ENCODE data around the gene PTEN.

PTEN gene

DNA sequence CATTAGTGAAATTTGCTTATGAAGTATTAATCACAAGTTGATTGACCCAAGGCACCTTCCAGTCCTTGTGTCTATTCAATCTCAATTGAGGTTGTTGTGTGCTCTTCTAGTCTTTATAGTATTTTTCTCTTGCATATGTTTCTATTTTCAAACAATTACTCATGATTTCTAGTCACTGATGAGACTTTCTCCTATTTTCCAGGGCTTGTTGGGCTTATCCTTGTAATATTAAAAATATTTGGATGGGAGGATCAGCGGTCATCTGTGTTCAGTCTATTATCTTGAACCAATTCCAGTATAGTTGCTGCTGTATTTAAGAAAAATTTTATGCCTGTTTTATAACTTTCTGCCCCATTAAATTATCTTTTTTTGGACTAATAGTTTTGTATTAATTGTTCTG is 154.4 kb downstream of the PTEN start:
- no peaks in the 10 kb centered on the region for H3K27me3 ChIP-seq (ENCODE audit: insufficient read depth, insufficient read length)
- H3K9me3 ChIP-seq (ENCODE audit: insufficient read depth, low read length), result no peaks in the 10 kb centered on the region
- H3K36me3 ChIP-seq (ENCODE audit: insufficient read depth, insufficient read length, low read length), result no peaks in the 10 kb centered on the region
- TF ChIP-seq YY1 (IDR thresholded peaks at IDR 0.05; ENCODE audit: insufficient read depth, insufficient read length) (no peak), ZNF274 (IDR thresholded peaks at IDR 0.05; ENCODE audit: low read depth, low read length) (no peak), SUZ12 (IDR thresholded peaks at IDR 0.05; ENCODE audit: extremely low read depth, insufficient read depth, insufficient read length) (no peak)
- no peak for DNase-seq (ENCODE audit: low read depth, low spot score)
- no peaks in the 10 kb centered on the region for H3K4me1 ChIP-seq (ENCODE audit: insufficient read depth, insufficient read length)
- no peak overlapping the region for H3K9ac ChIP-seq (ENCODE audit: insufficient read length, low read depth)
- H3K4me3 ChIP-seq (ENCODE audit: insufficient read length, low read depth), result no peak overlapping the region

DNA sequence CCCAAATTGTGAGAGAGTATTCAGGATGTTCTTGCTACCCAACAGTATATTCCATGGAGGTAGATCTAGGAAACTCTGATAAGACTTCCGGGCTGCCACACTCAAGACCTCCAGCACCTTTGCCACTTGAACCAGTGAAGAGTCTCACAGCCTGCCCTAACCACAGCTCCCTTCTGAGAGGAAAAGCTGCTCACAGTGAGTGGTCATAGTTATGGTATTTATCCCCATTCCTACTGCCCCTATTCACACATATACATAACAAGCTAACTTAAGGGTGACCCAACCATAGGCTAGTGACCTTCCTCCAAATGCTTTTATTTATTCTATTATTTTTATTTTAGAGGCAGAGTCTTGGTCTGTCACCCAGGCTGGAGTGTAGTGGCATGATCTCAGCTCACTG is 156.3 kb downstream of the PTEN start:
- no peak for DNase-seq (ENCODE audit: low read depth, low spot score)
- H3K27me3 ChIP-seq (ENCODE audit: insufficient read depth, insufficient read length), result no peaks in the 10 kb centered on the region
- no peak overlapping the region for H3K4me3 ChIP-seq (ENCODE audit: insufficient read length, low read depth)
- H3K9me3 ChIP-seq (ENCODE audit: insufficient read depth, low read length), result no peaks in the 10 kb centered on the region
- H3K36me3 ChIP-seq (ENCODE audit: insufficient read depth, insufficient read length, low read length), result no peaks in the 10 kb centered on the region
- H3K4me1 ChIP-seq (ENCODE audit: insufficient read depth, insufficient read length), result no peaks in the 10 kb centered on the region
- H3K9ac ChIP-seq (ENCODE audit: insufficient read length, low read depth), result no peak overlapping the region
- TF ChIP-seq SUZ12 (IDR thresholded peaks at IDR 0.05; ENCODE audit: extremely low read depth, insufficient read depth, insufficient read length) (no peak), YY1 (IDR thresholded peaks at IDR 0.05; ENCODE audit: insufficient read depth, insufficient read length) (no peak), ZNF274 (IDR thresholded peaks at IDR 0.05; ENCODE audit: low read depth, low read length) (no peak)
